Measurements from ENCODE around the gene BHMT. TPM values are rescaled to one million over a fixed set of nuclear protein-coding genes. Genes with fewer than 3 reads are reported as not detected.

The BHMT gene
- total and polyA plus RNA-seq, 2 experiments from 2014 or later: 10.2 to 22.1 TPM

DNA sequence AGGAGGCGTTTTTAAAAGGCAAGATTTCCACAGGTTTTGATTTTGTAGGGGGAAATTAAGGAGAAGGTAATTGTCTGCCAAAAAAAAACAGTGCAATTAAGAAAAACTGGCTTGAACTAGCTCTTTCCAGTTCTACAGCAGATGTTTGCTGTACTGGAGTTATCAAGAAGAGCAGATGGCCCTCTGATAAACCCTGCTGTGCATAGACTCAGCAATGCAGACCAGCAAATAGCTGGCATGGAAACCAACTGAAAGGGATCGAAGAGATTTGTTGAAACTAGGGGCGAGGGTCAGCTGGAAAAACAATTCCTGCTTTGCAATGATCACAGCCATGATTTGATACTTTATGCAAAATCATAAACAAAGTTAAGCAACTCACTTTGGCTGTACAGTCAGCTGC lies 17.8 kb upstream of the BHMT start:
- H3K27ac ChIP-seq: peak overlapping the region; percentile 55
- DNase-seq (ENCODE audit: low spot score): peak; percentile 35
- TF ChIP-seq EZH2 (IDR thresholded peaks at IDR 0.05; ENCODE audit: borderline replicate concordance) (no peak), EZH2phosphoT487 (IDR thresholded peaks at IDR 0.05; ENCODE audit: low read depth, severe bottlenecking, unreplicated experiment) (no peak)
- TF ChIP-seq, protein P1, sequence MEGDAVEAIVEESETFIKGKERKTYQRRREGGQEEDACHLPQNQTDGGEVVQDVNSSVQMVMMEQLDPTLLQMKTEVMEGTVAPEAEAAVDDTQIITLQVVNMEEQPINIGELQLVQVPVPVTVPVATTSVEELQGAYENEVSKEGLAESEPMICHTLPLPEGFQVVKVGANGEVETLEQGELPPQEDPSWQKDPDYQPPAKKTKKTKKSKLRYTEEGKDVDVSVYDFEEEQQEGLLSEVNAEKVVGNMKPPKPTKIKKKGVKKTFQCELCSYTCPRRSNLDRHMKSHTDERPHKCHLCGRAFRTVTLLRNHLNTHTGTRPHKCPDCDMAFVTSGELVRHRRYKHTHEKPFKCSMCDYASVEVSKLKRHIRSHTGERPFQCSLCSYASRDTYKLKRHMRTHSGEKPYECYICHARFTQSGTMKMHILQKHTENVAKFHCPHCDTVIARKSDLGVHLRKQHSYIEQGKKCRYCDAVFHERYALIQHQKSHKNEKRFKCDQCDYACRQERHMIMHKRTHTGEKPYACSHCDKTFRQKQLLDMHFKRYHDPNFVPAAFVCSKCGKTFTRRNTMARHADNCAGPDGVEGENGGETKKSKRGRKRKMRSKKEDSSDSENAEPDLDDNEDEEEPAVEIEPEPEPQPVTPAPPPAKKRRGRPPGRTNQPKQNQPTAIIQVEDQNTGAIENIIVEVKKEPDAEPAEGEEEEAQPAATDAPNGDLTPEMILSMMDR (IDR thresholded peaks at IDR 0.05; ENCODE audit: poor library complexity): no peak
- H3K9me3 ChIP-seq (ENCODE audit: low read depth): no peaks in the 10 kb centered on the region
- no peaks in the 10 kb centered on the region for H3K36me3 ChIP-seq (replicated peaks; ENCODE audit: insufficient read depth, low read depth)
- no peaks in the 10 kb centered on the region for H4K20me1 ChIP-seq (ENCODE audit: insufficient read depth, poor library complexity, severe bottlenecking)
- peak overlapping the region; percentile 54 for H3K4me2 ChIP-seq
- peaks cover 11% of the 10 kb centered on the region for H3K4me1 ChIP-seq (ENCODE audit: insufficient read depth)
- H3K9me2 ChIP-seq (replicated peaks; ENCODE audit: insufficient read depth): no peaks in the 10 kb centered on the region
- 44% methylated on average over 3 of the region's 3 CpGs for WGBS (ENCODE audit: low lambda C conversion rate, missing lambda C conversion rate)
- no peaks in the 10 kb centered on the region for H3K27me3 ChIP-seq
- no peak overlapping the region for H3K4me3 ChIP-seq
- H3K79me2 ChIP-seq: no peaks in the 10 kb centered on the region
- peak overlapping the region; percentile 27 for H2AFZ ChIP-seq

DNA sequence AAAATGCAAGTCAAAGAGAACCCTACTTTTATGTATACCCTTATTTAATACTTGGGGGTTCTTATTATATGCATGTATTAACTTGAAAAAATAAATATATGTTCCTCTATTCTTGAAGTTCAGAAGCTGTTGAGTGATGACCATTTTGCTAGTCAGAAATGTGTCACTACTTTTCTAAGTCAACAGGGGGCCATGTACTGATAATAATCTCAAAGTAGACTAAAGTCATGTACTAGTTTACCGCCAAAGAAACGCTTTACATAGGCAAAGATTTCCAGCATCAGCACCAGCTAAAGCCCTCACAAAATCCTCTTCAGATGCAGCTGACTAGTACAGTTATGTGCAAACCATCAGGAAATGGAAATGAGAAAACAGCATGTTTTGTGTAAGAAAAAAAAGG lies 5.7 kb upstream of the BHMT start:
- Histone ChIP-seq H3K27ac (no peak overlapping the region), H3K4me2 (no peak overlapping the region), H4K20me1 (ENCODE audit: insufficient read depth, poor library complexity, severe bottlenecking) (no peaks in the 10 kb centered on the region), H3K4me3 (no peak overlapping the region), H2AFZ (no peak overlapping the region), H3K36me3 (replicated peaks; ENCODE audit: insufficient read depth, low read depth) (no peaks in the 10 kb centered on the region), H3K9me2 (replicated peaks; ENCODE audit: insufficient read depth) (no peaks in the 10 kb centered on the region), H3K79me2 (no peaks in the 10 kb centered on the region), H3K4me1 (ENCODE audit: insufficient read depth) (no peaks in the 10 kb centered on the region), H3K9me3 (ENCODE audit: low read depth) (no peaks in the 10 kb centered on the region), H3K27me3 (peaks cover 17% of the 10 kb centered on the region)
- 81% methylated on average over 2 of the region's 2 CpGs for WGBS (ENCODE audit: low lambda C conversion rate, missing lambda C conversion rate)
- no peak for TF ChIP-seq EZH2 (IDR thresholded peaks at IDR 0.05; ENCODE audit: borderline replicate concordance)
- no peak for DNase-seq (ENCODE audit: low spot score)

DNA sequence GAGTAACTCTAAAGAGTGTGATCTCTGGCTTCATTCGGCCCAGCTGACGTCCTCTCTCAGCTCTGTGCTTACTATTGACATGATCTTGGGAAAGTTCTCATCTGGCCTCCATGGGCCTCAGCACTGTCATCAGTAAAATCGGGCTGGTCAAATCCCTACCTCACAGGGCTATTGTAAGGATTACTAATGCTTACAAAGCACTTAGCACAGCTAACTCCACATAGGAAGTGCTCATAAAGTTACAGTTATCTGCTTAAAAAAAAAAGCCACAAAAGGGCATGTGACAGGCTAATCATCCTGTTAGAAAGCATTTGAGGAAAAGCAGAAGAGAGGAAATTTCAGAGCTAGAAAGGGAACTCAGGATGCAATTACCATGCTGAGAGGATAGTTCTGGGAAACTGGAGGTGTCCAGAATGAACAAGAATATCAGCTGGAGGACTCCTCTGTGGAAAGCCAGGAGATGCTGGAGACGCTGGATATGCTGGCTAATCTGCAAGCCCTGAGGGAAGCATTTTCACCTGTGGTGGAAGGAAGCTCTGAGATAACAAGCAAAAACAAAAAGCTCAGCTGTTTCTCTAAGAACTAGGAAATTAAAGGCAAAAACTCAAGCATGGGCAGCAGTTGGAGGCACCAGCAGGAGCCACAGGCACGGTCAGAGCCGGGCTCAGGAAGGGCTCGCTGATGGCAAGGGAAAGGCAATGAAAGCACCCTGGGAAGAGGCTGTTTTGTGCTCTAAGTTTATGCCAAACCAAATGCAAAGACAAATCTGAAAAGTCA lies 4.4 kb upstream of the BHMT start:
- WGBS (ENCODE audit: low lambda C conversion rate, missing lambda C conversion rate): 33% methylated on average over 7 of the region's 7 CpGs
- TF ChIP-seq EZH2phosphoT487 (IDR thresholded peaks at IDR 0.05; ENCODE audit: low read depth, severe bottlenecking, unreplicated experiment): no peak
- TF ChIP-seq, protein P1 (IDR thresholded peaks at IDR 0.05; ENCODE audit: poor library complexity): no peak
- TF ChIP-seq EZH2 (IDR thresholded peaks at IDR 0.05; ENCODE audit: borderline replicate concordance): no peak
- DNase-seq (ENCODE audit: low spot score): peak; percentile 45
- H4K20me1 ChIP-seq (ENCODE audit: insufficient read depth, poor library complexity, severe bottlenecking): no peaks in the 10 kb centered on the region
- peaks cover 30% of the 10 kb centered on the region for H3K27me3 ChIP-seq
- no peak overlapping the region for H3K4me3 ChIP-seq
- no peaks in the 10 kb centered on the region for H3K36me3 ChIP-seq (replicated peaks; ENCODE audit: insufficient read depth, low read depth)
- H3K9me2 ChIP-seq (replicated peaks; ENCODE audit: insufficient read depth): no peaks in the 10 kb centered on the region
- peaks cover 8% of the 10 kb centered on the region for H3K4me1 ChIP-seq (ENCODE audit: insufficient read depth)
- no peaks in the 10 kb centered on the region for H3K79me2 ChIP-seq
- H3K27ac ChIP-seq: no peak overlapping the region
- no peak overlapping the region for H2AFZ ChIP-seq
- no peak overlapping the region for H3K4me2 ChIP-seq
- H3K9me3 ChIP-seq (ENCODE audit: low read depth): no peaks in the 10 kb centered on the region

DNA sequence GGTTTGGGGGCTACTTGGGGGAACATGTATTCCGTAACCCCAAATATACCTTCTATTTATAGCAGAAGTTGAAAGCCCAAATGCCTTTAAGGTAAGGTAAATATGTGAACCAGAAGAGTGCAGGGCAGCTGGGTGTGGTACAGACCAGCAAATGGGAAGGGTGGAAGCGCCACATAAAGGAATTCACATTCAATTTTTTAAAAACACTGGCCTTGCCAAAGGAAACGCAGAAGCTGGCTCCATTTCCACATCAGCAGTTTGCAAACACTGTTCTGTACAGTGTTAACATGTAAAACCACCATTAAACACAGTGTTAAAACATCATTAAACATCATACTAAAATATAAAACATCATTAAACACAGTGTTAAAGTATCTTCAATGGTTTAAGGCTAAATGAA lies 3.5 kb upstream of the BHMT start:
- no peak overlapping the region for H3K4me3 ChIP-seq
- H3K27me3 ChIP-seq: peaks cover 39% of the 10 kb centered on the region
- DNase-seq (ENCODE audit: low spot score): no peak
- TF ChIP-seq EZH2phosphoT487 (IDR thresholded peaks at IDR 0.05; ENCODE audit: low read depth, severe bottlenecking, unreplicated experiment): no peak
- no peaks in the 10 kb centered on the region for H3K79me2 ChIP-seq
- H4K20me1 ChIP-seq (ENCODE audit: insufficient read depth, poor library complexity, severe bottlenecking): no peaks in the 10 kb centered on the region
- no peak overlapping the region for H3K4me2 ChIP-seq
- no peak overlapping the region for H3K27ac ChIP-seq
- H3K36me3 ChIP-seq (replicated peaks; ENCODE audit: insufficient read depth, low read depth): no peaks in the 10 kb centered on the region
- WGBS (ENCODE audit: low lambda C conversion rate, missing lambda C conversion rate): 75% methylated on average over 3 of the region's 3 CpGs
- no peaks in the 10 kb centered on the region for H3K9me3 ChIP-seq (ENCODE audit: low read depth)
- no peak overlapping the region for H2AFZ ChIP-seq
- H3K4me1 ChIP-seq (ENCODE audit: insufficient read depth): peaks cover 11% of the 10 kb centered on the region
- H3K9me2 ChIP-seq (replicated peaks; ENCODE audit: insufficient read depth): no peaks in the 10 kb centered on the region

Measured in hepatocyte (in vitro differentiated cells).